GM19397 (cell line): Measurements from ENCODE around the gene SRC.
A peak's percentile ranks its signal among the peaks of the same experiment; 100 is the strongest.
"Not testable (repeated sequence)": the region's sequence is repeated elsewhere in the genome, so short reads cannot be mapped to it uniquely, and the experiment has no call there.

Experiments used
- ATAC-seq: cut with Tn5 transposase; IDR thresholded peaks from one replicate; pipeline ENCODE4 v1.9.1; 2021; ENCODE audit warnings: mild to moderate bottlenecking, moderate library complexity; ENCODE audit not compliant: unreplicated experiment

SRC gene

DNA sequence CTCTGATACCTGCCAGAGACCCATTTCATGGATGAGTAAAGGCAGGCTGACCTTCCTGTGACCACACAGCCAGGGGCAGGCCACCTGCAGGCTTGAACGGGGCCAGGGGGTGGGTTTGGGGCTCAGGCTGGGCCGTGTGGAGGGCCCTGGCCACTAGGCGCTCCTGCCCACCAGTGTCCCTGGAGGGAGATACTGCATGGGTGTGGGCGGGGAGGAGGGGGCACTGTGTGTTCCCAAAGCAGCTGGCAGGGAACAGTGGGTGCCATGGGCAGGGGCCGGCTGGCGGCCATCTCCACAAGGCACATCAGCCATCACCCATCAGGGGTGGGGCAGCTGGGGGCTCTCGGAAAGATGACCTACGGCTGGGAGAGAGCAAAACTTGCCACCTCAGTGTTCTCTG lies 15.4 kb downstream of the SRC start:
- ATAC-seq: no peak

- no peak for ATAC-seq
These were observed 16.4 kb downstream of the SRC start for GRCh38 chr20:37362231-37362792.

- ATAC-seq: no peak
These were observed 16.9 kb downstream of the SRC start for GRCh38 chr20:37362821-37363220.

- ATAC-seq: no peak
These were observed 17.5 kb downstream of the SRC start for GRCh38 chr20:37363221-37364012.

- no peak for ATAC-seq
These were observed 18.3 kb downstream of the SRC start for GRCh38 chr20:37364013-37364926.

GRCh38 chr20:37364927-37365272 lies 19.0 kb downstream of the SRC start:
- no peak for ATAC-seq

GRCh38 chr20:37365760-37366638 lies 20.1 kb downstream of the SRC start:
- ATAC-seq: peak; percentile 59

GRCh38 chr20:37366743-37367142 lies 20.8 kb downstream of the SRC start:
- peak; percentile 8 for ATAC-seq

- no peak for ATAC-seq
These were observed 23.9 kb downstream of the SRC start for GRCh38 chr20:37369846-37370245.

DNA sequence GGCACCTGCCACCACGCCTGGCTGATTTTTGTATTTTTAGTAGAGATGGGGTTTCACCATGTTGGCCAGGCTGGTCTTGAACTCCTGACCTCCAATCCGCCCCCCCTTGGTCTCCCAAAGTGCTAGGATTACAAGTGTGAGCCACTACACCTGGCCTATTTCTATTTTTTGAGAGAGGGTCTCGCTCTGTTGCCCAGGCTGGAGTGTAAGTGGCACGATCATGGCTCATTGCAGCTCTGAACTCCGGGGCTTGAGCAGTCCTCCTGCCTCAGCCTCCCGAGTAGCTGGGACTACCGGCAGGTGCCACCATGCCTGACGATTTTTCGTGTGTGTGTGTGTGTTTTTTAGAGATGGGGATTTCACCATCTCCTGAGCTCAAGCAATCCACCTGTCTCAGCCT lies 25.9 kb downstream of the SRC start:
- not testable (repeated sequence) for ATAC-seq

- ATAC-seq: no peak
These were observed 26.5 kb downstream of the SRC start for GRCh38 chr20:37372441-37372840.

- ATAC-seq: no peak
These were observed 27.2 kb downstream of the SRC start for GRCh38 chr20:37373020-37373598.

DNA sequence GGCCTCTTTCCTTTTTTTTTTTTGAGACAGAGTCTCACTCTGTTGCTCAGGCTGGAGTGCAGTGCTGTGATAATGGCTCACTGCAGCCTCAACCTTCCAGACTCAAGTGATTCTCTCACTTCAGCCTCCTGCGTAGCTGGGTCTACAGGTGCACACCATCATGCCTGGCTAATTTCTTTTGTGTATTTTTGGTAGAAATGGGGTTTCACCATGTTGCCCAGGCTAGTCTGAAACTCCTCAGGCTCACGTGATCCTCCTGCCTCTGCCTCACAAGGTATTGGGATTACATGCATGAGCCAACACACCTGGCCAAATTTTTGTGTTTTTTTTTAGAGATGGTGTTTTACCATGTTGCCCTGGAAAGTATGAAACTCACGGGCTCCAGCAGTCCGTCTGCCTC lies 29.3 kb downstream of the SRC start:
- ATAC-seq: peak; percentile 77

DNA sequence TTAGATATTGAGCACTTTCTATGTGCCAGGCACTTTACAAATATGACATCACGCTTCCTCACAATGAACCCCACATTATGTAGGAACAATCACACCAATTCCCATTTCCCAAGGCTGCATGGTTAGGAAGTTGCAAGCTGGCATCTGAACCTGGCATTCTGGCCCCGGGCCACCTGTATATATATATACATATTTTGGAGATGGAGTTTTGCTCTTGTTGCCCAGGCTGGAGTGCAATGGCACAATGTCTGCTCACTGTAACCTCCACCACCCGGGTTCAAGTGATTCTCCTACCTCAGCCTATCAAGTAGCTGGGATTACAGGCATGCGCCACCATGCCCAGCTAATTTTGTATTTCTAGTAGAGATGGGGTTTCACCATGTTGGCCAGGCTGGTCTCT lies 30.4 kb downstream of the SRC start:
- no peak for ATAC-seq

DNA sequence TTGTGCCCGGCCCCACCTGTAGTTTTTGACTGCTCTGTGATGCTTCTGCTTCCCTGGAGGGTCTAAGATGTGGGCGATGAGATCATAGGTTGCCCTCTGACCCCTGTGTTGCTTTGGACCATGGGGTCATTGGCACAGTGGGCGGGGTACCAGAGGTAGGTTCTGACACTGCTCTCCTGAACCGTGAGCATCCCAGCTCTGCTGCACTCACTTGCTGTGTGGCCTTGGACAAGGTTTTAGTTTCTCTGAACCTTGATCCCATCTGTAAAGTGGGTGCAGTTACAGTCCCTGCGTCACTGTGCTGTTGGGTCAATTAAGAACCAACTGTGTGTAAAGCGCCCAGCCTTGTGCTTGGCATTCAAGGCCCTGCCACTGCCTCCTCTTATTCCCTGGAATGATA lies 30.9 kb downstream of the SRC start:
- no peak for ATAC-seq

DNA sequence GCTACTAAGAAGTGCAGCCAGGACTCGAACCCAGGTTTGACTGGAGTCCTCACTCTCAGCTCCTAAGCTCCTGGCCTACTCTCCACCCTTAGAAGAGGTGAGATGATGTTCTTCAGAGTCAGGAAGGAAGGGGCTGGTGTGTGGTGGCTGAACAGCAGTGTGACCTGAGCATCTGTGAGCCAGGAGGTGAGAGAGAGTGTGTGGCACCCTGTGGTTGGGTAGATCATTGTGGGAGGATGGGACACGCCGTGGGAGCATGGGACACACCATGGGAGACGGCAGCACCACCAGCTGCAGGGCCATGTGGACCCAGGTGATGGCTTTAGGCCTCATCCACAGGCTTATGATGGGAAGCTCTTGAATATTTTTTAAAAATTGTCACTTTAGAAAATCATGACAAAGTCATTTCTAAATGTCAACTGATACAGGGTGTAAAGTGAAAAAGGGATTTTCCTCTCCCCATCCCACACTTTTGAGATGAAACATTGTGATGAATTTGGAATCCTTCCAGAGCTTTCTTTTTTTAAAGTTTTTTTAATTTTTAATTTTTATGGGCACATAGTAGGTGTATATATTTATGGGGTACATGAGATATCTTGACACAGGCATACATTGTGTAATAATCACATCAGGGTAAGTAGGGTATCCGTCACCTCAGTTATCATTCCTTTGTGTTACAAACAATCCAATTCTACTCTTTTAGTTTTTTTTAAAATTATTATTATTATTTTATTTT lies 31.6 kb downstream of the SRC start:
- no peak for ATAC-seq

- no peak for ATAC-seq
These were observed 32.5 kb downstream of the SRC start for GRCh38 chr20:37378420-37378784.

DNA sequence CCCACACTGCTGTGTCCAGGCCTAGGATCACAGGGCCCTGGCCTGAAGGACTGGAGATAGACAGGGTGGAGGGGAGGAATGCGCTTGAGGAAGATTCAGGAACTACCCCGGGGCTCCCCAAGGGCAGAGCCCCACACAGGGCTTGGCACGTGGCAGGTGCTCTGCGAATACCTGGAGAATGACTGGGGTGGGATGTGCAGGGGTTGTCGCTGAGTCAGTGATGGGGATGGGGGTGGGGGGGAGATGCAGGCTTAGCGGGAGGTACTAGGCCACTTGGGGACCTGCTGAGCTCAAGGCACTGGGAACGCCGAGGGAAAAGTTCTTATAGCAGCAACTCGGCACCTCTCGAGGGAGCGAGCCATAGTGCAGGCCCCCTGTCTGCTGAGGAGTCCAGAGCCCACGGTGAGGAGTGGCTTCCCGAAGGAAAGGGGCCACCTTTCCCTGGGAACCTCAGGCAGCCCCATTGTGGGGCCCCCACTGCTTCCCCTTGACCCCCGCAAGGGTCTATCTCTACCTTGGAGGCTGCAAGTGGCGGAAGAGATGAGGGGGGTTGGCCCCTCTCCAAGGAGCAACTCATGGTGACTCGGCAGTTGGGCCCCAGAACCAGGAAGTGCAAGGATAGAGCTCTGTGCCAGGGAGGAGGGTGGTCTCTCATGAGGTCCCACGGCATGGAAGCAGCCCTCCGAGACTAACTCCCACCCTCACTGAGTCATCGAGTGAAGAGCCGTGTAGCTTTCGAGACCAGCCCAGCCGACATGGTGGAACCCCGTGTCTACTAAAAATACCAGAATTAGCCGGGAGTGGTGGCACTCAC lies 33.1 kb downstream of the SRC start:
- no peak for ATAC-seq
